NCI-H510A treated with DMSO at 0.1 percent for 48 hours (cell line): ENCODE results near the gene CCDC184.
"Not testable (repeated sequence)": the region's sequence is repeated elsewhere in the genome, so short reads cannot be mapped to it uniquely, and the experiment has no call there.

Source experiments
- DNase-seq: peaks from one replicate; lab custom pipeline; 2025; lab: John Stamatoyannopoulos, UW

CCDC184 gene

GRCh38 chr12:48183091-48183875 lies at the start of gene CCDC184:
CCDC184 (plus strand) TSS chr12:48183644; CDS start chr12:48184123, 479 bp downstream.
- DNase-seq = peak; percentile 58

- DNase-seq = no peak
Measured at GRCh38 chr12:48135027-48135426, 48.4 kb upstream of the CCDC184 start.

GRCh38 chr12:48142818-48143674 lies 40.4 kb upstream of the CCDC184 start:
- DNase-seq = no peak

GRCh38 chr12:48143898-48144297 lies 39.5 kb upstream of the CCDC184 start:
- DNase-seq = no peak

GRCh38 chr12:48145981-48146380 lies 37.5 kb upstream of the CCDC184 start:
- no peak for DNase-seq

GRCh38 chr12:48151103-48151771 lies 32.2 kb upstream of the CCDC184 start:
- DNase-seq = no peak

- not testable (repeated sequence) for DNase-seq
Measured at GRCh38 chr12:48155786-48156185, 27.7 kb upstream of the CCDC184 start.

GRCh38 chr12:48156652-48157017 lies 26.8 kb upstream of the CCDC184 start:
- no peak for DNase-seq

GRCh38 chr12:48157018-48157888 lies 26.2 kb upstream of the CCDC184 start, which contains the start of gene ASB8:
ASB8 (minus strand) TSS chr12:48157515; CDS start chr12:48153496, 4,019 bp downstream.
- DNase-seq = peak; percentile 97

- DNase-seq = no peak
Measured at GRCh38 chr12:48157889-48158370, 25.5 kb upstream of the CCDC184 start.

GRCh38 chr12:48160046-48160445 lies 23.4 kb upstream of the CCDC184 start:
- DNase-seq = no peak

- DNase-seq = no peak
Measured at GRCh38 chr12:48160807-48161206, 22.6 kb upstream of the CCDC184 start.

- no peak for DNase-seq
Measured at GRCh38 chr12:48163150-48163747, 20.2 kb upstream of the CCDC184 start.

GRCh38 chr12:48164451-48164850 lies 19.0 kb upstream of the CCDC184 start:
- DNase-seq = no peak

- peak; percentile 40 for DNase-seq
Measured at GRCh38 chr12:48165089-48165981, 18.1 kb upstream of the CCDC184 start.

GRCh38 chr12:48169011-48169410 lies 14.4 kb upstream of the CCDC184 start:
- no peak for DNase-seq

- peak; percentile 38 for DNase-seq
Measured at GRCh38 chr12:48175613-48176416, 7.6 kb upstream of the CCDC184 start.

GRCh38 chr12:48176417-48176751 lies 7.1 kb upstream of the CCDC184 start:
- DNase-seq = no peak

- DNase-seq = no peak
Measured at GRCh38 chr12:48177982-48178381, 5.5 kb upstream of the CCDC184 start.
